Nephron (organoid): ENCODE results near the gene LZTS3.
A peak's percentile ranks its signal among the peaks of the same experiment; 100 is the strongest.

Source experiments
- H3K27ac Mint-ChIP-seq, 3 experiments: 2 replicates each; pipeline ENCODE4 v1.8.0; 2020; ENCODE audit warnings: mixed read lengths in 3 of 3, mild to moderate bottlenecking in 2 of 3, moderate library complexity in 1 of 3
- H3K27me3 Mint-ChIP-seq: 2 replicates; pipeline ENCODE4 v1.8.0; 2021; ENCODE audit warnings: low read depth, mild to moderate bottlenecking, moderate library complexity, mixed read lengths
- H3K36me3 Mint-ChIP-seq: 2 replicates; pipeline ENCODE4 v1.8.0; 2020; ENCODE audit warnings: low read depth, mixed read lengths
- H3K4me1 Mint-ChIP-seq: 2 replicates; pipeline ENCODE4 v1.8.0; 2020; ENCODE audit warnings: mixed read lengths
- H3K4me3 Mint-ChIP-seq, 3 experiments: 2 replicates each; pipeline ENCODE4 v1.8.0; 2020; ENCODE audit warnings: mild to moderate bottlenecking in 3 of 3, mixed read lengths in 3 of 3, moderate library complexity in 2 of 3
- H3K9me3 Mint-ChIP-seq: 2 replicates; pipeline ENCODE4 v1.8.0; 2020; ENCODE audit warnings: mixed read lengths
- CTCF ChIP-seq, 3 experiments: fragments of 200-600 bp; sonication (generic); IDR thresholded peaks; one replicate each; pipeline ENCODE4 v1.5.0; 2021; ENCODE audit warnings: antibody characterized with exemption in 3 of 3; ENCODE audit not compliant: unreplicated experiment in 3 of 3

The LZTS3 gene

GRCh38 chr20:3202965-3203314, 29.6 kb upstream of the LZTS3 start:
- H3K4me1 Mint-ChIP-seq: peaks cover 10% of the 10 kb centered on the region
- H3K27me3 Mint-ChIP-seq: no peaks in the 10 kb centered on the region
- H3K9me3 Mint-ChIP-seq: no peaks in the 10 kb centered on the region
- peaks cover 26% of the 10 kb centered on the region for H3K36me3 Mint-ChIP-seq
- TF ChIP-seq CTCF (IDR thresholded peaks at IDR 0.05; ENCODE audit: unreplicated experiment in 3 of 3): no peak
- H3K4me3 Mint-ChIP-seq: peak overlapping the region; percentile 60 to 97 (median 63)
- no peak overlapping the region for H3K27ac Mint-ChIP-seq

GRCh38 chr20:3199976-3200755, 26.8 kb upstream of the LZTS3 start:
- H3K4me3 Mint-ChIP-seq: no peak overlapping the region
- no peak overlapping the region for H3K27ac Mint-ChIP-seq
- H3K4me1 Mint-ChIP-seq: peaks cover 10% of the 10 kb centered on the region
- H3K36me3 Mint-ChIP-seq: peaks cover 43% of the 10 kb centered on the region
- no peaks in the 10 kb centered on the region for H3K9me3 Mint-ChIP-seq
- H3K27me3 Mint-ChIP-seq: no peaks in the 10 kb centered on the region
- no peak for TF ChIP-seq CTCF (IDR thresholded peaks at IDR 0.05; ENCODE audit: unreplicated experiment in 3 of 3)

GRCh38 chr20:3199206-3199605, 25.9 kb upstream of the LZTS3 start:
- TF ChIP-seq CTCF (IDR thresholded peaks at IDR 0.05; ENCODE audit: unreplicated experiment in 3 of 3): no peak
- H3K27ac Mint-ChIP-seq: peak overlapping the region in 1 of 3 experiments; percentile 36
- no peaks in the 10 kb centered on the region for H3K9me3 Mint-ChIP-seq
- H3K4me3 Mint-ChIP-seq: peak overlapping the region; percentile 42 to 67 (median 61)
- no peaks in the 10 kb centered on the region for H3K27me3 Mint-ChIP-seq
- H3K36me3 Mint-ChIP-seq: peaks cover 44% of the 10 kb centered on the region
- peaks cover 5% of the 10 kb centered on the region for H3K4me1 Mint-ChIP-seq

GRCh38 chr20:3195590-3196237, 22.4 kb upstream of the LZTS3 start:
- TF ChIP-seq CTCF (IDR thresholded peaks at IDR 0.05; ENCODE audit: unreplicated experiment in 3 of 3): no peak
- H3K27ac Mint-ChIP-seq: no peak overlapping the region

GRCh38 chr20:3194617-3195280, 21.4 kb upstream of the LZTS3 start:
- Mint-ChIP-seq H3K27me3 (no peaks in the 10 kb centered on the region), H3K4me3 (no peak overlapping the region), H3K4me1 (no peaks in the 10 kb centered on the region), H3K27ac (no peak overlapping the region), H3K36me3 (peaks cover 60% of the 10 kb centered on the region), H3K9me3 (no peaks in the 10 kb centered on the region)
- no peak for TF ChIP-seq CTCF (IDR thresholded peaks at IDR 0.05; ENCODE audit: unreplicated experiment in 3 of 3)

More at GRCh38 chr20:3195590-3196237, 22.4 kb upstream of the LZTS3 start:
- Mint-ChIP-seq H3K4me1 (no peaks in the 10 kb centered on the region), H3K9me3 (no peaks in the 10 kb centered on the region), H3K36me3 (peaks cover 63% of the 10 kb centered on the region), H3K4me3 (no peak overlapping the region), H3K27me3 (no peaks in the 10 kb centered on the region)
